ENCODE measurements around the gene CLK2. TPM values are rescaled to one million over a fixed set of nuclear protein-coding genes. Genes with fewer than 3 reads are reported as not detected.

Gene CLK2
- polyA plus RNA-seq, 1 donor from 2014 or later = 44.4 TPM

GRCh38 chr1:155285631-155286044 is 12.3 kb upstream of the CLK2 start:
- Histone ChIP-seq H3K79me2 (replicated peaks; ENCODE audit: insufficient read depth, low read length) (no peaks in the 10 kb centered on the region), H3K4me2 (ENCODE audit: low read length) (no peak overlapping the region), H3K36me3 (ENCODE audit: insufficient read depth, low read length) (no peaks in the 10 kb centered on the region), H3K4me3 (ENCODE audit: low read length) (no peak overlapping the region), H3K27ac (ENCODE audit: low read length) (no peak overlapping the region), H3K9me2 (ENCODE audit: insufficient read depth, low read length) (no peaks in the 10 kb centered on the region), H4K20me1 (ENCODE audit: insufficient read depth) (no peaks in the 10 kb centered on the region), H3F3A (ENCODE audit: insufficient read depth, low read length, poor library complexity, severe bottlenecking) (no peaks in the 10 kb centered on the region), H2AFZ (ENCODE audit: low read depth, low read length) (no peak overlapping the region), H3K9ac (ENCODE audit: low read length) (no peak overlapping the region), H3K9me3 (ENCODE audit: low read length) (no peaks in the 10 kb centered on the region), H3K27me3 (ENCODE audit: insufficient read depth, low read depth, low read length) (no peaks in the 10 kb centered on the region)
- TF ChIP-seq RAD21 (conservative IDR thresholded peaks at IDR 0.05) = no peak
- TF ChIP-seq TAF1 (IDR thresholded peaks at IDR 0.05; ENCODE audit: low read depth) = no peak
- TF ChIP-seq POLR2AphosphoS5 (IDR thresholded peaks at IDR 0.05) = no peak
- no peak for TF ChIP-seq SMC3 (conservative IDR thresholded peaks at IDR 0.05; ENCODE audit: poor library complexity)

GRCh38 chr1:155285063-155285462 is 11.8 kb upstream of the CLK2 start:
- Histone ChIP-seq H3K79me2 (replicated peaks; ENCODE audit: insufficient read depth, low read length) (no peaks in the 10 kb centered on the region), H3F3A (ENCODE audit: insufficient read depth, low read length, poor library complexity, severe bottlenecking) (no peaks in the 10 kb centered on the region), H3K9me3 (ENCODE audit: low read length) (no peaks in the 10 kb centered on the region), H3K27ac (ENCODE audit: low read length) (no peak overlapping the region), H3K4me2 (ENCODE audit: low read length) (no peak overlapping the region), H2AFZ (ENCODE audit: low read depth, low read length) (no peak overlapping the region), H3K4me3 (ENCODE audit: low read length) (no peak overlapping the region), H3K9me2 (ENCODE audit: insufficient read depth, low read length) (no peaks in the 10 kb centered on the region), H4K20me1 (ENCODE audit: insufficient read depth) (no peaks in the 10 kb centered on the region), H3K27me3 (ENCODE audit: insufficient read depth, low read depth, low read length) (no peaks in the 10 kb centered on the region), H3K9ac (ENCODE audit: low read length) (no peak overlapping the region), H3K36me3 (ENCODE audit: insufficient read depth, low read length) (no peaks in the 10 kb centered on the region)
- no peak for TF ChIP-seq EZH2 (IDR thresholded peaks at IDR 0.05; ENCODE audit: borderline replicate concordance, insufficient read depth, low read length, poor library complexity, severe bottlenecking)
- no peak for TF ChIP-seq RAD21 (conservative IDR thresholded peaks at IDR 0.05)
- no peak for TF ChIP-seq CTCF (IDR thresholded peaks at IDR 0.05; ENCODE audit: poor library complexity, severe bottlenecking)
- TF ChIP-seq TAF1 (IDR thresholded peaks at IDR 0.05; ENCODE audit: low read depth) = no peak
- TF ChIP-seq POLR2AphosphoS5 (IDR thresholded peaks at IDR 0.05) = no peak
- TF ChIP-seq SMC3 (conservative IDR thresholded peaks at IDR 0.05; ENCODE audit: poor library complexity) = no peak
- no peak for TF ChIP-seq MXI1 (conservative IDR thresholded peaks at IDR 0.05; ENCODE audit: poor library complexity, severe bottlenecking)
- no peak for TF ChIP-seq REST (IDR thresholded peaks at IDR 0.05; ENCODE audit: borderline replicate concordance)
- TF ChIP-seq EP300 (conservative IDR thresholded peaks at IDR 0.05; ENCODE audit: poor library complexity, severe bottlenecking) = no peak

- H3F3A ChIP-seq (ENCODE audit: insufficient read depth, low read length, poor library complexity, severe bottlenecking) = peaks cover under 1% of the 10 kb centered on the region
- no peaks in the 10 kb centered on the region for H4K20me1 ChIP-seq (ENCODE audit: insufficient read depth)
- no peak overlapping the region for H3K4me3 ChIP-seq (ENCODE audit: low read length)
- no peak overlapping the region for H3K9ac ChIP-seq (ENCODE audit: low read length)
- H3K79me2 ChIP-seq (replicated peaks; ENCODE audit: insufficient read depth, low read length) = no peaks in the 10 kb centered on the region
- TF ChIP-seq TAF1 (IDR thresholded peaks at IDR 0.05; ENCODE audit: low read depth) (no peak), EZH2 (IDR thresholded peaks at IDR 0.05; ENCODE audit: borderline replicate concordance, insufficient read depth, low read length, poor library complexity, severe bottlenecking) (no peak), REST (IDR thresholded peaks at IDR 0.05; ENCODE audit: borderline replicate concordance) (no peak), EP300 (conservative IDR thresholded peaks at IDR 0.05; ENCODE audit: poor library complexity, severe bottlenecking) (no peak), POLR2AphosphoS5 (IDR thresholded peaks at IDR 0.05) (no peak), SMC3 (conservative IDR thresholded peaks at IDR 0.05; ENCODE audit: poor library complexity) (no peak), MXI1 (conservative IDR thresholded peaks at IDR 0.05; ENCODE audit: poor library complexity, severe bottlenecking) (no peak), RAD21 (conservative IDR thresholded peaks at IDR 0.05) (no peak), CTCF (IDR thresholded peaks at IDR 0.05; ENCODE audit: poor library complexity, severe bottlenecking) (no peak)
- no peaks in the 10 kb centered on the region for H3K9me3 ChIP-seq (ENCODE audit: low read length)
- H3K27me3 ChIP-seq (ENCODE audit: insufficient read depth, low read depth, low read length) = no peaks in the 10 kb centered on the region
- no peaks in the 10 kb centered on the region for H3K36me3 ChIP-seq (ENCODE audit: insufficient read depth, low read length)
- H3K9me2 ChIP-seq (ENCODE audit: insufficient read depth, low read length) = no peaks in the 10 kb centered on the region
- no peak overlapping the region for H3K4me2 ChIP-seq (ENCODE audit: low read length)
- no peak overlapping the region for H3K27ac ChIP-seq (ENCODE audit: low read length)
- H2AFZ ChIP-seq (ENCODE audit: low read depth, low read length) = no peak overlapping the region
Observed at GRCh38 chr1:155284476-155284875, 11.2 kb upstream of the CLK2 start.
